Gastroesophageal sphincter (tissue), 3 donors: ENCODE results near the gene SNUPN.

Experiments
- EP300 ChIP-seq: sonication (generic); formaldehyde crosslinking; IDR thresholded peaks from one replicate; pipeline ENCODE4 v1.6.1; 2017; ENCODE audit warnings: antibody characterized with exemption, mild to moderate bottlenecking
- POLR2A ChIP-seq, 2 donors: fragments of 450-650 bp; IDR thresholded peaks; one replicate each; pipeline ENCODE4 v1.6.1; 2017; ENCODE audit warnings: antibody characterized with exemption in 2 of 2, mild to moderate bottlenecking in 2 of 2, moderate library complexity in 1 of 2
- POLR2AphosphoS5 ChIP-seq: sonication (generic); formaldehyde crosslinking; IDR thresholded peaks from one replicate; pipeline ENCODE4 v1.6.1; 2017; ENCODE audit warnings: antibody characterized with exemption
- TF ChIP-seq, protein P1 (sequence below), 4 experiments: fragments of 200-600 bp in 2 of 4; fragments of 450-650 bp in 2 of 4; sonication (generic) in 1 of 4; IDR thresholded peaks; one replicate each; pipeline ENCODE4 v1.5.1; 2017 to 2019; ENCODE audit warnings: antibody characterized with exemption in 4 of 4, mild to moderate bottlenecking in 2 of 4, moderate library complexity in 2 of 4

DNA sequence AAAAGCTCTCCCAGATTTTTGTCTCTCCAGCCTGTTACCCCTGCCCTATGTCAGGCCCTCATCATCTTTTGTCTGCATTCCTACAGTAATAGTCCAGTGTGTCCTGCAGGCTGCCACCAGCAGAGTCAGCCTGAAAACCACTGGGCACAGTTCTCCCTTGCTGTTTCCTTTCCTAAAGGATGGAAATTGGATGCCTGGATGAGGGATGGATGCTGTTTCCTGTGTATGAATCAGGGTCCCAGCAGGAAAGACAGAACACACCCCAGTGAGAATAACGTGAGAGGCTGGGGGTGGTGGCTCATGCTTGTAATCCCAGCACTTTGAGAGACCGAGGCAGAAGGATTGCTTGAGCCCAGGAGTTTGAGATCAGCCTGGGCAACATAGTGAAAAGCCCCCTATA, 18.9 kb upstream of the SNUPN start:
- TF ChIP-seq, protein P1, sequence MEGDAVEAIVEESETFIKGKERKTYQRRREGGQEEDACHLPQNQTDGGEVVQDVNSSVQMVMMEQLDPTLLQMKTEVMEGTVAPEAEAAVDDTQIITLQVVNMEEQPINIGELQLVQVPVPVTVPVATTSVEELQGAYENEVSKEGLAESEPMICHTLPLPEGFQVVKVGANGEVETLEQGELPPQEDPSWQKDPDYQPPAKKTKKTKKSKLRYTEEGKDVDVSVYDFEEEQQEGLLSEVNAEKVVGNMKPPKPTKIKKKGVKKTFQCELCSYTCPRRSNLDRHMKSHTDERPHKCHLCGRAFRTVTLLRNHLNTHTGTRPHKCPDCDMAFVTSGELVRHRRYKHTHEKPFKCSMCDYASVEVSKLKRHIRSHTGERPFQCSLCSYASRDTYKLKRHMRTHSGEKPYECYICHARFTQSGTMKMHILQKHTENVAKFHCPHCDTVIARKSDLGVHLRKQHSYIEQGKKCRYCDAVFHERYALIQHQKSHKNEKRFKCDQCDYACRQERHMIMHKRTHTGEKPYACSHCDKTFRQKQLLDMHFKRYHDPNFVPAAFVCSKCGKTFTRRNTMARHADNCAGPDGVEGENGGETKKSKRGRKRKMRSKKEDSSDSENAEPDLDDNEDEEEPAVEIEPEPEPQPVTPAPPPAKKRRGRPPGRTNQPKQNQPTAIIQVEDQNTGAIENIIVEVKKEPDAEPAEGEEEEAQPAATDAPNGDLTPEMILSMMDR (IDR thresholded peaks at IDR 0.05), result no peak
- TF ChIP-seq POLR2A (IDR thresholded peaks at IDR 0.05) (no peak), EP300 (no peak), POLR2AphosphoS5 (no peak)
